HT1080 (cell line): ENCODE measurements around the gene BMP6. TPM values are rescaled to one million over a fixed set of nuclear protein-coding genes. Genes with fewer than 3 reads are reported as not detected.

Experiments used
- DNase-seq: peaks from one replicate; pipeline ENCODE4 v3.0.0-alpha.2; 2015; ENCODE audit warnings: low read depth
- polyA plus RNA-seq, 2 experiments: library from polyadenylated mRNA; depleted of rRNA; stranded (reverse); fragments of >200 nt; gene quantifications; 2 replicates each; pipeline ENCODE4 v1.2.3, GENCODE V29; 2015
- total RNA-seq: library from RNA; depleted of rRNA; stranded (reverse); fragments of >200 nt; shearing (Covaris generic); gene quantifications from 2 replicates; pipeline ENCODE4 v1.2.3, GENCODE V29; 2014; rRNA removed

The BMP6 gene
- total RNA-seq: 3.2 and 4.0 TPM in 2 replicates
- 11.3 and 13.7 TPM in 2 replicates for polyA plus RNA-seq (2015; cell fraction: cytosol; rRNA removed)
- polyA plus RNA-seq (2015; cell fraction: nucleus; rRNA removed): 12.3 and 14.0 TPM in 2 replicates

DNA sequence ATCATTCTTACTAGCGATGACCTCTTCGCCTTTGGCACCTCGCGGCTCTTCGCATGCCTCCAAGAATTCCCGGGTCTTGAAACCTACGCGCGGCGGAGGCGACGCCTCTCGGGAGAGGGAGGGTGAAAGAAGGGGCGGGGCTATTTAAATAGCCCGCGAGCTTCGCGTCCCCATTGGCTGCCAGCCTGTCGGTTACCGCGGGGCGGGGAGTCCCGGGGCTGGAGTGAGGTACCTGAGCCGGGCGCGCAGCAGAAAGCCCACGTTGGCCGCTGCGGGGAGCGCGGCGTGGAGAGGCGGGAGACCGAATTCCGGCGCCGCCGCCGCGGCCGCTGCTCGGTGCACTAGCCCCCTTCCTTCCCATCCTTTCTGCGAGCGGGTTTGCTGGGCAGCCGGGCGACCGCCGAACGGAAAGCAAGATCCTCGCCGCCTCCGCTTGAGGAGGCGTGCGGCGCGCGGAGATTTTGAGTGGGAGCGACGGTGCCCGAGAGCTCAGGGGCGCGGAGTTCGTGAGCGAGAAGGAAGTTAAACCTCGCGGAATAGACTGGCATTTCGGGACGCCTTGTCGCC lies at the start of gene BMP6:
BMP6 (plus strand) TSS at position 251 of the 567 bp plus-strand sequence. CDS start 857 bp downstream, outside the sequence.
- DNase-seq: peak; percentile 83

- DNase-seq: no peak
Observed at GRCh38 chr6:7677229-7677628, 48.7 kb upstream of the BMP6 start.

- no peak for DNase-seq
Observed at GRCh38 chr6:7680393-7681075, 45.4 kb upstream of the BMP6 start.

GRCh38 chr6:7681449-7681848 lies 44.5 kb upstream of the BMP6 start:
- DNase-seq: no peak

- peak; percentile 4 for DNase-seq
Observed at GRCh38 chr6:7684076-7684475, 41.8 kb upstream of the BMP6 start.

DNA sequence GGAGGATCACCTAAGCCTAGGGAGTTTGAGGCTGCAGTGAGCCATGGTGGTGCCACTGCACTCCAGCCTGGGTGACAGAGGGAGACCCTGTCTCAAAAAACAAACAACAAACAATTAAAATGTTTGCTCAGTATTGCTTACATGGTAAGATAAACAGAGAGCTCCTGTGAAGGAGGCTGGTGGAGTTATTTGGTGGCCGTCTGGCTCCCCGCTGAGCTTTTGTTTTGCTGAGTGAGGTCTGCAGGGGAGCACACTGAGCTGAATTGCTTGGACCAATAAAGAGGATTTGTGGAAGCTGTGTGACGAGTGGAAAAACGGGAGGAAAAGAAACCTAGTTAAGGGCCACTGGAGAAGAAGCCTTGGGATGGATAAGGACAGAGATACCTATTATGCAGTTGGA lies 41.1 kb upstream of the BMP6 start:
- DNase-seq: no peak

GRCh38 chr6:7685276-7685675 lies 40.6 kb upstream of the BMP6 start:
- DNase-seq: no peak

DNA sequence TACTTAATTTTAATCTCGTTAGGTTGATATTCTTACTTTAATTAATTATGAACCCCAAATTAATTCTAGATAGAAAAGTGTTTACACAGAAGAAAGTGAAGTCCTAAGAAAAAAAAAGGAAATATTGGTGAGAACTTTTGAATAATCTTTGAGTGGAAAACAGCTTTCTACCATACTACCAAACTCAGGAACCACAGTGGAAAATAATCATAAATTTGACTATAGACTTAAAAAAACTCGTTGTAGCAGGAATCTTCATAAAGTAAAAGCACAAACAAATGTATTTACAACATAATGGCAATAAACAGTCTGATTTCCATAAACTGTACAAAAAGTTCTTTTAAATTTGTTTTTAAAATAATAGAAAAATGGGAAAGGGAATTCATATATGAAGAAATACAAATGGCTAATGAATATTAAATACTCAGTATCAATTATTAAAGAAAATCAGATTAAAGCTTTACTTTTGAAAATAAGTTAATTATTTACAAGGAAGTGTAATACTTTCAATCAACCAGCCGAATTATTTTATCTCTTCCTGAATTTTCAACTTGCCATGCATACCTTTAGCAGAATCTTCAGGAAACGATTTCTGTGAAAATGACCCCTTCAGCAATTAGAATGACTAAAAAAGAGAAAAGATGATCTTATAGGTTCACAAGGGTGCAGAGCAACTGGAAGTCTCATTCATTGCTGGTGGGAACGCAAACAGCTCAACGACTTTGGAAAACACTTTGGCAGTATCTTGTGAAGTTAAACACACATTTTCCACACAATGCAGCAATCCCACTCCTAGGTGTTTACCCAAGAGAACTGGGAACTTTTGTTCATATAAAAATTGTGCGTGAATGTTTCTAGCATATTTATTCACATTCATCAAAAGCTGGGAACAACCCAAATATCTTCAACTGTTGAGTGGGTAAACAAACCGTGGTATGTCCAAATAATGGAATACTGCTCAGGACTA lies 38.5 kb upstream of the BMP6 start:
- no peak for DNase-seq

- DNase-seq: no peak
Observed at GRCh38 chr6:7691021-7691420, 34.9 kb upstream of the BMP6 start.

- peak; percentile 93 for DNase-seq
Observed at GRCh38 chr6:7691675-7692452, 34.0 kb upstream of the BMP6 start.

GRCh38 chr6:7692453-7692784 lies 33.5 kb upstream of the BMP6 start:
- DNase-seq: no peak

DNA sequence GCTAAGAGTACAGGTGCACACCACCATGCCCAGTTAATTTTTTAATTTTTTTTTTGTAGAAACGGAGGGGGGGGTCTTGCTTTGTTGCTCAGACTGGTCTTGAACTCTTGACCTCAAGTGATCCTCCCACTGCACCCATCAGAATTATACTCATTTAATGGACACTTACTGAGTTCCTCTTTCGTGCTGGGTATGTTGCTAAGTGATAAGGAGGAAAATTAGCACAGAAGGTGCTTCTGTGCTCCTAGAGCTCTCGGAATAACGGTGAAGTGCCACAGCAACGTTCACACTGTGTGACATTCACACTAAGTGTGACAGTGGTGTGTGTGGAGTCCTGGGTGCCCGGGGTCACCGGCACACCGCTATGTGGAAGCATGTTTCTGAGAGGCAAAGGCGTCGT lies 32.1 kb upstream of the BMP6 start:
- no peak for DNase-seq

DNA sequence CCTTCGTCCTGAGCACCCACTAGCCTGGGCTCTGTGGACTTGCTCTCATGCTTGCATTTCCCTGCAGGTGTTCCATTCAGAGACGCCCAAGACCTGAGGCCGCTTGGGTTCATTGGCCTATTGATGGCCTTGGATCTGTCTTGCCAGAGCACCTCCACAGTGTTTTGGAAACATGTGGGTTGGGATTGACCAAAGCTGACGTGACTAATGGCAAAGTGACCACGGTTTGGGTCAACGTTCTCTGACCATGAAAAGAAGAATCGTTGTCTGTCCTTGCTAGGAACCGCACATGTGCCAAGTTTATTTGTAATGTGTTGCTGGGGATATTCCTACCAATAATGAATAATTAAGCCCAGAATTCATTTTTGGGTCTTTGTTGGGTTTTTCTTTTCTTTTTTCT lies 29.8 kb upstream of the BMP6 start:
- DNase-seq: no peak

- peak; percentile 15 for DNase-seq
Observed at GRCh38 chr6:7697432-7697819, 28.5 kb upstream of the BMP6 start.

DNA sequence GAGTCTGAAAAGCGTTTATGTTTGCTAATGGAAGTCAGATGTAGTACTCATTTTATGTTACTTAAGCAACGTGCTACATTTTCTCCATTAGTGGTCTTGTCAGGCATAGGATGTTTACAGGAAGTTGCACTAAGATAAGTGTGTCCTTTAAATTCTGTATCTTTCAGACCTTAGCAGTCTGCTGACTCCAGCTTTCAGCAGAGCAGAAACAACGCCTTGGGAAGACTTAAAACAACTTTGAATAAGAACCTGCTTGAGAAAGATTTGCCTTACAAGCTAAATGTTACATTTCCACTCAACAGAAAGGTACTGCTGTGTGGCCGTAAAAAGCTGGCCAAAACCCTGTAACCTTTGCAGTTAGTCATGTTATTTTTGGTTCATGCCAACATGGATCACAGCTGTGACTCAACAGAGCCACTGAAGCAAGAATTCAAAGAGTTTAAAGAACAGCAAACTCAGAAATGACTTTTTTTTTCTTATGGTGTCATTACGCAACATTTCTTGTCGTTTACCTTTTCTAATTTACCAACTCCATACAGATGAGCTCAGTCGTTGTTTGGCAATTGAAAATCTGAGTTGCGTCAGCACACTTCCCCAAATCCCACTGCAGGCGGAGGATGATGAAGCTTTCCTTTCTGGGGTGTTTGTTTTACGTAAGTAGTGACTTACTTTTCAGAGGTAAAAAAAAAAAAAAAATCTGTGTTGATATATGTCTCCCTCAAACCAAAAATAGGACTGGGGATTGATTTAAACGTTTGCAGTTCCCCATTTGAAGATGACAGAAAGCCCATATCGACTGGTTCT lies 27.9 kb upstream of the BMP6 start:
- peak; percentile 92 for DNase-seq

- DNase-seq: no peak
Observed at GRCh38 chr6:7701212-7701834, 24.6 kb upstream of the BMP6 start.

DNA sequence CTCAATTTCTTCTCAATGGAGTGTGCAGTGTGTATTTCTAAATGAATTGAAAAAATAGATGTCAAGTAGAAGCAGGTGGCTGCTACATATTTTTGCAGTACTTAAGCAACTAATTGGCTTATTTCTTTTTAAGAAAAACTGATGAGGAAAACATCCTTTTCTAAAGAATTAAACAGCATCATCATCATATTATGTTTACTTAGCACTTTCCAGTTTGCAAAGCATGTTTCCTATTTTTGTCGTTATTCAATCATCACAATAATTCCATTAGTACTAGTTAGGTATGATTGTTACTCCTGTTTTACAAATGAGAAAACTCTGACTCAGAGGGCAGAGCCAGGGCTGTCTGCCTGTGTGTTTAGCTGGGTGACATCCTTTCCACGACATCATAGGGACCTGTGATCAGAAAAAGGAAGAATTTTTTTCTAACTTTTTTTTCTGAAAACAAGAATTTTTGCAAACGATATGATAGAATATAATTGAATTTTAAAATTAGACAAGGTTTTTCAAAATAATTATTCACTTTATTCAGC lies 22.7 kb upstream of the BMP6 start:
- DNase-seq: no peak

DNA sequence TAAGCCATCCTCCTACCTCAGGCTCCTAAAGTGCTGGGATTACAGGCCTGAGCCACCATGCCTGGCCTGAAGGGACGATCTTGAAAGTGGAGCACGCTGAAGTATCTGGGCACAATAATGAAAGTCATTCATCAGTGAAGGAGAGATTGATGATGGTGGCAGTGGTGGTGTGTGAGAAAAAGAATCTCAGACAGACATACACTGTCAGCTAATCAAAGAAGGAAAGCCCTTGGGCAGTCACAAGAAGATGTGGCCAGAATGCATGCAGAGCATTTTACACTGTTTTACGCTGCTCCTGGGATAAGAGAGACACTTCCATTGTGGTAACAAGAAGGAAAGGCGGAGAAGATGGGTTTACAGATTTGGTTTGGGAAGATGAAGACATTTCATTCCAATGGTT lies 20.4 kb upstream of the BMP6 start:
- DNase-seq: no peak

DNA sequence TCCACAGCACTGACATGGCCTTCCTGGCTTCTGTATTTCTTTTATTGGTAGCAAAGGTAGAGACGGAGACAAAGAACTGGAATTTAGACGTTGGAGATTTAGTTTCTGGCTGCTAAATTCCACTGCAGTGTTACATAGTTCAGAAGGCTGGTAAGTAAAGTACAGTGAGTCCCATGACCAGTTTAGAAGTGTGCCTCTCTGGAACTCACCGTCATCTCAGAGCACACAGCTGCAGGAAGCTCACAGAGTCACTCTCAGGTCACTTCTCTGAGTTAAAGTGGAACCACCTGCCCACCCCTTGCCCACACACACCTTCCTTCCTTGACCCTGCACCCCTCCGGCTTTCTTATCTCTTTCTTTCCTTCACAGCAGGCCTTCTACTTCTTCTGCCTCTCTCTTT lies 19.6 kb upstream of the BMP6 start:
- DNase-seq: no peak

- DNase-seq: peak; percentile 57
Observed at GRCh38 chr6:7707787-7708186, 18.1 kb upstream of the BMP6 start.
